GM18873 (cell line): ENCODE measurements around the gene ZNF600.
"Not testable (repeated sequence)": the region's sequence is repeated elsewhere in the genome, so short reads cannot be mapped to it uniquely, and the experiment has no call there.

Source experiments
- ATAC-seq: cut with Tn5 transposase; IDR thresholded peaks from one replicate; pipeline ENCODE4 v1.9.1; 2021; ENCODE audit warnings: mild to moderate bottlenecking, moderate library complexity, moderate number of reproducible peaks; ENCODE audit not compliant: unreplicated experiment, low FRiP score

Gene ZNF600

GRCh38 chr19:52742516-52742915, 44.1 kb downstream of the ZNF600 start:
- no peak for ATAC-seq

- no peak for ATAC-seq
Observed at GRCh38 chr19:52741951-52742485, 44.6 kb downstream of the ZNF600 start.

- not testable (repeated sequence) for ATAC-seq
Observed at GRCh38 chr19:52741371-52741770, 45.2 kb downstream of the ZNF600 start.

GRCh38 chr19:52739576-52739975, 47.0 kb downstream of the ZNF600 start:
- ATAC-seq: no peak

GRCh38 chr19:52735734-52736133, 50.9 kb downstream of the ZNF600 start:
- ATAC-seq: no peak

- peak; percentile 81 for ATAC-seq
Observed at GRCh38 chr19:52734893-52735661, 51.5 kb downstream of the ZNF600 start, which contains the start of gene ZNF611. Gene ZNF611, minus strand, starts transcription at chr19:52735044. Its CDS starts 19,150 bp downstream, at chr19:52715894.

- no peak for ATAC-seq
Observed at GRCh38 chr19:52734331-52734892, 52.2 kb downstream of the ZNF600 start.

GRCh38 chr19:52726051-52726450, 60.5 kb downstream of the ZNF600 start:
- ATAC-seq: not testable (repeated sequence)

- no peak for ATAC-seq
Observed at GRCh38 chr19:52725528-52725961, 61.0 kb downstream of the ZNF600 start.

- ATAC-seq: no peak
Observed at GRCh38 chr19:52724701-52725514, 61.7 kb downstream of the ZNF600 start.

GRCh38 chr19:52723907-52724598, 62.5 kb downstream of the ZNF600 start:
- ATAC-seq: not testable (repeated sequence)

GRCh38 chr19:52722062-52723003, 64.3 kb downstream of the ZNF600 start:
- no peak for ATAC-seq

GRCh38 chr19:52720541-52720940, 66.0 kb downstream of the ZNF600 start:
- ATAC-seq: not testable (repeated sequence)

GRCh38 chr19:52716522-52716921, 70.1 kb downstream of the ZNF600 start:
- no peak for ATAC-seq

- ATAC-seq: not testable (repeated sequence)
Observed at GRCh38 chr19:52715902-52716301, 70.7 kb downstream of the ZNF600 start.

GRCh38 chr19:52715330-52715729, 71.3 kb downstream of the ZNF600 start:
- ATAC-seq: not testable (repeated sequence)
